ENCODE data around the gene CASP1.

GRCh38 chr11:105071089-105071732 lies 36.3 kb upstream of the CASP1 start:
- TF ChIP-seq, protein P1, sequence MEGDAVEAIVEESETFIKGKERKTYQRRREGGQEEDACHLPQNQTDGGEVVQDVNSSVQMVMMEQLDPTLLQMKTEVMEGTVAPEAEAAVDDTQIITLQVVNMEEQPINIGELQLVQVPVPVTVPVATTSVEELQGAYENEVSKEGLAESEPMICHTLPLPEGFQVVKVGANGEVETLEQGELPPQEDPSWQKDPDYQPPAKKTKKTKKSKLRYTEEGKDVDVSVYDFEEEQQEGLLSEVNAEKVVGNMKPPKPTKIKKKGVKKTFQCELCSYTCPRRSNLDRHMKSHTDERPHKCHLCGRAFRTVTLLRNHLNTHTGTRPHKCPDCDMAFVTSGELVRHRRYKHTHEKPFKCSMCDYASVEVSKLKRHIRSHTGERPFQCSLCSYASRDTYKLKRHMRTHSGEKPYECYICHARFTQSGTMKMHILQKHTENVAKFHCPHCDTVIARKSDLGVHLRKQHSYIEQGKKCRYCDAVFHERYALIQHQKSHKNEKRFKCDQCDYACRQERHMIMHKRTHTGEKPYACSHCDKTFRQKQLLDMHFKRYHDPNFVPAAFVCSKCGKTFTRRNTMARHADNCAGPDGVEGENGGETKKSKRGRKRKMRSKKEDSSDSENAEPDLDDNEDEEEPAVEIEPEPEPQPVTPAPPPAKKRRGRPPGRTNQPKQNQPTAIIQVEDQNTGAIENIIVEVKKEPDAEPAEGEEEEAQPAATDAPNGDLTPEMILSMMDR (IDR thresholded peaks at IDR 0.05; ENCODE audit: low read depth, low read length): no peak
- no peak for TF ChIP-seq MYC (IDR thresholded peaks at IDR 0.05; ENCODE audit: low read depth, low read length)
- TF ChIP-seq POLR2A (IDR thresholded peaks at IDR 0.05; ENCODE audit: extremely low read depth, insufficient read length): no peak
- TF ChIP-seq, protein P2, sequence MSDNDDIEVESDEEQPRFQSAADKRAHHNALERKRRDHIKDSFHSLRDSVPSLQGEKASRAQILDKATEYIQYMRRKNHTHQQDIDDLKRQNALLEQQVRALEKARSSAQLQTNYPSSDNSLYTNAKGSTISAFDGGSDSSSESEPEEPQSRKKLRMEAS (IDR thresholded peaks at IDR 0.05; ENCODE audit: low read depth, low read length): no peak

All from NB4 (cell line).